GM12801 (cell line): Measurements from ENCODE around the gene AXDND1.

Source experiments
- CTCF ChIP-seq: IDR thresholded peaks from one replicate; pipeline ENCODE4 v1.5.1; 2011; ENCODE audit warnings: control low read depth; ENCODE audit not compliant: insufficient read length; ENCODE audit errors: extremely low read depth

AXDND1 gene

GRCh38 chr1:179440971-179441370, 75.2 kb downstream of the AXDND1 start:
- no peak for TF ChIP-seq CTCF

GRCh38 chr1:179441501-179441900, 75.7 kb downstream of the AXDND1 start:
- TF ChIP-seq CTCF, result no peak

DNA sequence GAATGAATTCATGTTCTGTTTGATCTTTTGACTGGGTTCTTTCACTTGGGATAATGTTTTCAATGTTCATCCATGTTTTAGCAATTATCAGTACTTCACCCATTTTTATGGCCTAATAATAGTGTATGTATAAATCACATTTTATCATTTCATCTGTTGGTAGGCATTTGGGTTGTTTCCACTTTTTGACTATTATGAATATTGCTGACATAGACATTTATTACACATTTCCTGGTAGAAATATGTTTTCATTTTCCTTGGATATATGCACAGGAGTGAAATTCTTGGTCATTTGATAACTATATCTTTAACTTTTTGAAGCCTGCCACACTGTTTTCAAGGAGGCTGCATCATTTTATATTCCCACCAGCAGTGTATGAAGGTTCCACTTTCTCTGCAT, 79.8 kb downstream of the AXDND1 start:
- no peak for TF ChIP-seq CTCF

DNA sequence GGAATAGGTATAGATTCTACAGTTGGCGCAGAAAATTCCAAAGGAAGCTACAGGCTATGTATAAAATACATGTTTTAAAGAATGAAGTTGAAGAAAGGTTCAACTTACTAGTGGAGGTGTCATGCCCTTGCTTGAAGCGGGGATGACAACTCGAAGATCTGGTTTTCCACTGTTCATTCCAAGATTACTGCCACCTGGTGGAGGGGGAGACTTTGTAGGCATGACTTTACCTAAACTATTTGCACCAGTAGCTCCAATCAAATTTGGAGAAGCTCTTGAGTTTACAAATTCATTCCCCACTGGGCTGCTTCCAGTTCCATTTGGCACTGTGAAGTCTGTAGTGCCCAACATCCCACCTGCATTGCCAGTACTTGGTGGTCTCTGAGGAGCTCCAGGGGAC, 81.7 kb downstream of the AXDND1 start:
- no peak for TF ChIP-seq CTCF

DNA sequence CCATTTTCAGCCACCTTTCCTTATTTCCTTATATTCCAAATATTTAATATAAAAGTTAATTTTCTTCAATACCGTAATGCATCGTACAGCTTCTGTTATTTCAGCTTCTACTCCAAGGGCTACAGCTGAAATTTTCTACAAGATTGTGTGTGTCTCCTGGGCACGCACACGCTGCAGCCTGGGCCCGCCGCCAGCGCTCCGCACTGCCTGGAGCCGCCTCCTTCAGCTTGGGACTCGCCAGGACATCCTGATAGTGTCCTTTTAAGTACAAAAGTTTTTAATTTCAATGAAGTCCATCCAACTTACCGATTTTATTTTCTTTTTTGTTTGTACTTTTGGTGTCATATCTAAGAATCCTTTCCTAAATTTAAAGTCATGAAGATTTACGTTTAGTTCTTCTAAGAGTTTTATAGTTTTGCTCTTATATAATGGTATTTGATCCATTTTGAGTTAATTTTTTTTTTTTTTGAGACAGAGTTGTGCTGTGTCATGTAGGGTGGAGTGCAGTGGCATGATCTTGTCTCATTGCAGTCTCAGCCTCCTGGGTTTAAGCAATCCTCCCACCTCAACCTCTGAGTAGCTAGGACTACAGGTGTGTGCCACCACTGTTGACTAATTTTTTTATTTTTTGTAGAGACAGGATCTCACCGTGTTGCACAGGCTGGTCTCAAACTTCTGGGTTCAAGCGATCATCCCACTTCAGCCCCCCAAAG, 82.8 kb downstream of the AXDND1 start:
- TF ChIP-seq CTCF, result no peak

DNA sequence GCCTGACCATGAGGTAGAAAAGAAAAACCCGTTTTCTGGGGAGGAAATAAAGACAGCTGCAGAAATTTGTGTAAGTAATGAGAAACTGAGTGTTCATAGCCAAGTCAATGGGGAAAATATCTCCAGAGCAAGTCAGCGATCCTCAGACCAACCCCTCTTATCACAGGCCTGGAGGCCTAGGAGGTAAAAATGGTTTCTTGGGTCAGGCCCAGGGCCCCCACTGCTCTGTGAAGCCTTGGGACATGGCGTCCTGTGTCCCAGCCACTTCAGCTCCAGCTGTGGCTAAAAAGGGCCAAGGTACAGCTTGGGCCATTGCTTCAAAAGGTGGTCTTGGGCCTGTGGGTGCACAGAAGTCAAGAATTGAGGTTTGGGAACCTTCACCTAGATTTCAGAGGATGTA, 108.9 kb downstream of the AXDND1 start:
- TF ChIP-seq CTCF, result no peak

- TF ChIP-seq CTCF, result no peak
Observed at GRCh38 chr1:179476484-179476883, 110.7 kb downstream of the AXDND1 start.

DNA sequence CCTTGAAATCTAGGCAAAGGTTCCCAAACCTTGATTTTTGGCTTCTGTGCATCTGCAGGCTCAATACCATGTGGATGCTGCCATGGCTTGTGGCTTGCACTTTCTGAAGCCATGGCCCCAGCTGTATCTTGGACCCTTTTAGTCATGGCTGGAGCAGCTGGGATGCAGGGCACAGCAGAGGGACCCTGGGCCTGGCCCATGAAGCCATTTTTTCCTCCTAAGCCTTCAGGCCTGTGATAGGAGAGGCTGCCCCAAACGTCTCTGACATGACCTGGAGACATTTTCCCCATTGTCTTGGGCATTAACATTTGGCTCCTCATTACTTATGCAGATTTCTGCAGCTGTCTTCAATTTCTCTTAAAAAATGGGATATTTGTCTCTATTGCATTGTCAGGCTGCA, 112.6 kb downstream of the AXDND1 start:
- no peak for TF ChIP-seq CTCF
